Keratinocyte (primary cell): Measurements from ENCODE around the gene SORBS1. TPM values are rescaled to one million over a fixed set of nuclear protein-coding genes. Genes with fewer than 3 reads are reported as not detected.

Experiments
- DNase-seq: peaks from one replicate; pipeline ENCODE4 v3.0.0-alpha.2; 2011; ENCODE audit warnings: low read depth, missing footprints, low spot score
- FAIRE-seq: peaks from 2 replicates; lab custom pipeline; 2011; peaks lifted over from hg19 to GRCh38; lab: Jason Lieb, UNC
- H2AFZ ChIP-seq: 2 replicates; pipeline ENCODE4 v1.6.0; 2012; ENCODE audit warnings: low read length, control low read depth, inconsistent platforms; ENCODE audit not compliant: control insufficient read depth
- H3K27ac ChIP-seq: 2 replicates; pipeline ENCODE4 v1.5.1; 2011; ENCODE audit warnings: low read length; ENCODE audit not compliant: control insufficient read depth, insufficient read depth
- H3K27me3 ChIP-seq: 3 replicates; pipeline ENCODE4 v1.6.0; 2011; ENCODE audit warnings: low read length; ENCODE audit not compliant: control insufficient read depth, insufficient read depth; ENCODE audit errors: extremely low read depth
- H3K36me3 ChIP-seq, 2 experiments: 2 replicates in 1 of 2; 3 replicates in 1 of 2; pipeline ENCODE4 v1.5.1; 2011; ENCODE audit warnings: low read length in 2 of 2, mild to moderate bottlenecking in 1 of 2; ENCODE audit not compliant: control insufficient read depth in 2 of 2, insufficient read depth in 2 of 2; ENCODE audit errors: extremely low read depth in 1 of 2
- H3K4me1 ChIP-seq: 3 replicates; pipeline ENCODE4 v1.5.1; 2011; ENCODE audit warnings: low read length; ENCODE audit not compliant: control insufficient read depth, insufficient read depth; ENCODE audit errors: extremely low read depth
- H3K4me2 ChIP-seq: 3 replicates; pipeline ENCODE4 v1.6.0; 2011; ENCODE audit warnings: low read depth, low read length; ENCODE audit not compliant: control insufficient read depth, insufficient read depth; ENCODE audit errors: extremely low read depth
- H3K4me3 ChIP-seq, 3 experiments: fragments of 200-600 bp in 1 of 3; sonication (generic) in 1 of 3; 2 replicates in 2 of 3; 3 replicates in 1 of 3; pipeline ENCODE4 v1.5.1; 2011 to 2016; ENCODE audit warnings: low read length in 3 of 3, mild to moderate bottlenecking in 3 of 3, control low read depth in 2 of 3, inconsistent platforms in 1 of 3, low read depth in 1 of 3, mixed read lengths in 1 of 3, mixed run types in 1 of 3, moderate library complexity in 1 of 3; ENCODE audit not compliant: control insufficient read depth in 2 of 3, insufficient read depth in 2 of 3; ENCODE audit errors: extremely low read depth in 1 of 3
- H3K79me2 ChIP-seq: 2 replicates; pipeline ENCODE4 v1.6.0; 2012; ENCODE audit warnings: low read length; ENCODE audit not compliant: control insufficient read depth, insufficient read depth
- H3K9ac ChIP-seq: 3 replicates; pipeline ENCODE4 v1.6.0; 2011; ENCODE audit warnings: low read length; ENCODE audit not compliant: control insufficient read depth, insufficient read depth; ENCODE audit errors: extremely low read depth
- H3K9me1 ChIP-seq: 3 replicates; pipeline ENCODE4 v1.6.0; 2011; ENCODE audit warnings: low read length; ENCODE audit not compliant: control insufficient read depth, insufficient read depth; ENCODE audit errors: extremely low read depth
- H3K9me3 ChIP-seq: 2 replicates; pipeline ENCODE4 v1.5.1; 2012; ENCODE audit warnings: low read depth, low read length; ENCODE audit not compliant: control insufficient read depth
- H4K20me1 ChIP-seq: 3 replicates; pipeline ENCODE4 v1.6.0; 2011; ENCODE audit warnings: low read length; ENCODE audit not compliant: control insufficient read depth, insufficient read depth; ENCODE audit errors: extremely low read depth
- CTCF ChIP-seq, 3 experiments: IDR thresholded peaks in 1 of 3; conservative IDR thresholded peaks in 1 of 3; optimal IDR thresholded peaks in 1 of 3; 2 replicates in 2 of 3; 3 replicates in 1 of 3; pipeline versions ENCODE3 to v1.5.1; 2011; ENCODE audit warnings: low read length in 3 of 3, mild to moderate bottlenecking in 3 of 3, moderate library complexity in 2 of 3, control low read depth in 1 of 3, inconsistent platforms in 1 of 3; ENCODE audit not compliant: insufficient read depth in 2 of 3; ENCODE audit errors: extremely low read depth in 1 of 3
- EZH2 ChIP-seq: IDR thresholded peaks from one replicate; pipeline ENCODE4 v1.6.1; 2012; ENCODE audit warnings: inconsistent platforms, mild to moderate bottlenecking, low read length, moderate library complexity
- dilution Hi-C: fragments of 300-500 bp; cut with MboI; formaldehyde crosslinking; loops from one replicate; pipeline ENCODE4 v1.7.0; 2020; ENCODE audit warnings: low sequenced_read_pairs; ENCODE audit not compliant: extremely low pct_ligation_motif_present
- polyA plus RNA-seq, 5 experiments: library from polyadenylated mRNA; depleted of rRNA in 3 of 5; stranded (reverse) in 3 of 5; stranded (forward) in 1 of 5; unstranded in 1 of 5; fragments of >200 nt; gene quantifications; 1 replicate in 1 of 5; 2 replicates in 3 of 5; 3 replicates in 1 of 5; pipeline versions ENCODE4 v1.2.1 to v1.2.3, GENCODE V29; 2011 to 2012; ENCODE audit warnings: missing spikeins in 2 of 5, low read depth in 1 of 5, low replicate concordance in 1 of 5

Gene SORBS1
- polyA plus RNA-seq, 1 donor (not counting 4 experiments of a cell fraction or from before 2014, with no cell fraction given): 0.42 TPM

DNA sequence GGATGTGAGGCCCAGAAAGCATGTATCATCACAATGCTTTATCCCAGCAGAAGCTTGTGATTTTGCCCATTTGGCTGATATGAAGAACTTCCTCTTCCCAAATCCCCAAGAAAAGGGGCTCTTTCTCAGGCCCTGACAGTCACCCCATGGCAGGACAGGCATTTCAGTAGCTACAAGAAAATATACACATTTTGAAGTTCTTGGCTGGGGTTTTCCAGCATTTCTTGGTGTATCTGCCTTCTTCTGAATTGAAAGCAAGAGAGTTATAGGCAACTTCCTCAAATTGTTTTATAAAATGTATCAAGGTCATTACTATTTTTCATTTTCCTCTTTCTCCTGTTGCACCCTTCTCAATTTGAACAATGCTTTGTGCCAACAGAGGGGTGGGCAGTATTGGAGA lies 207.1 kb downstream of the SORBS1 start:
- dilution Hi-C loops: no loop called here
- TF ChIP-seq CTCF (optimal IDR thresholded peaks at IDR 0.05 in 1 of 3, IDR thresholded peaks at IDR 0.05 in 1 of 3, conservative IDR thresholded peaks at IDR 0.05 in 1 of 3; ENCODE audit: extremely low read depth in 1 of 3, insufficient read depth in 2 of 3, low read length in 3 of 3) (no peak), EZH2 (no peak)
- no peaks in the 10 kb centered on the region for H3K9me1 ChIP-seq
- no peaks in the 10 kb centered on the region for H3K27me3 ChIP-seq
- H4K20me1 ChIP-seq: no peaks in the 10 kb centered on the region
- H3K27ac ChIP-seq: no peak overlapping the region
- peaks cover 27% of the 10 kb centered on the region for H3K4me1 ChIP-seq
- no peak overlapping the region for H3K9ac ChIP-seq
- no peak for FAIRE-seq
- no peak for DNase-seq
- no peaks in the 10 kb centered on the region for H3K9me3 ChIP-seq
- H3K36me3 ChIP-seq: no peaks in the 10 kb centered on the region
- no peak overlapping the region for H3K4me3 ChIP-seq
- H2AFZ ChIP-seq: no peak overlapping the region
- H3K79me2 ChIP-seq: no peaks in the 10 kb centered on the region
- H3K4me2 ChIP-seq: no peak overlapping the region

- DNase-seq (no peak), FAIRE-seq (no peak)
- Histone ChIP-seq H3K4me2 (no peak overlapping the region), H3K79me2 (no peaks in the 10 kb centered on the region), H4K20me1 (no peaks in the 10 kb centered on the region), H3K27ac (no peak overlapping the region), H3K9me3 (no peaks in the 10 kb centered on the region), H3K9me1 (no peaks in the 10 kb centered on the region), H3K4me3 (no peak overlapping the region), H2AFZ (no peak overlapping the region), H3K9ac (no peak overlapping the region), H3K4me1 (peaks cover 17% of the 10 kb centered on the region), H3K36me3 (no peaks in the 10 kb centered on the region), H3K27me3 (no peaks in the 10 kb centered on the region)
- dilution Hi-C loops: no loop called here
- TF ChIP-seq CTCF (optimal IDR thresholded peaks at IDR 0.05 in 1 of 3, IDR thresholded peaks at IDR 0.05 in 1 of 3, conservative IDR thresholded peaks at IDR 0.05 in 1 of 3; ENCODE audit: extremely low read depth in 1 of 3, insufficient read depth in 2 of 3, low read length in 3 of 3): no peak
- TF ChIP-seq EZH2: no peak
Measured at GRCh38 chr10:95353123-95353522, 208.0 kb downstream of the SORBS1 start.
